ENCODE results near the gene CFAP90.

CFAP90 gene

DNA sequence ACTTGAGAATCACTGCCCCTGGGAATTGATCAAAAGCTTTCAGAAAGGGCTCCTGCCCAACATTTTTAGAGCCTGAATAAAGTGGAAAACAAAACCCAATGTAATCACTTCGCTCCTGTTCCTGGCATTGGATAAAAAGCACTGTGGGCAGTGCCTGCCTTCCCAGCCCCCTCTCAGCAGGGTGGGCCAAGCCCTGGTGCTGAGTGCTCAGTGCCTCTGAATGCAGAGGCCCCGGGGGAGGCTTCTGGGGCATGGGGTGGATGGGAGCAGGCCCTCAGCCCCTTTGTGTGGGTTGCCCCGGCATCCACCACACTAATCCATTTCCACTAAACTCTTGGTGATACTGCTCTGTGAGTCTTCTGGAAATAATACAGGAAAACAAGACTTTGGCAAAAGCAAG lies 55.6 kb downstream of the CFAP90 start:
- no peaks in the 10 kb centered on the region for H3K79me2 ChIP-seq (ENCODE audit: low read length)
- no peaks in the 10 kb centered on the region for H4K20me1 ChIP-seq (ENCODE audit: insufficient read depth, low read length)
- no peaks in the 10 kb centered on the region for H3K9me3 ChIP-seq (ENCODE audit: insufficient read depth, low read length)
- no peak overlapping the region for H3K9ac ChIP-seq (ENCODE audit: low read length)
- H3K27me3 ChIP-seq (ENCODE audit: low read depth, low read length) = no peaks in the 10 kb centered on the region
- H3K4me3 ChIP-seq (ENCODE audit: low read length) = no peak overlapping the region
- H3K36me3 ChIP-seq (replicated peaks; ENCODE audit: low read depth, low read length) = no peaks in the 10 kb centered on the region
- no peaks in the 10 kb centered on the region for H3K4me1 ChIP-seq (ENCODE audit: low read length)
- TF ChIP-seq EZH2phosphoT487 (IDR thresholded peaks at IDR 0.05; ENCODE audit: low read depth) (no peak), CTCF (IDR thresholded peaks at IDR 0.05; ENCODE audit: low read depth, low read length) (no peak)
- no peak overlapping the region for H3K27ac ChIP-seq (ENCODE audit: low read length)
- H2AFZ ChIP-seq (ENCODE audit: low read depth, low read length) = no peak overlapping the region
- no peak overlapping the region for H3K4me2 ChIP-seq (ENCODE audit: low read length)

DNA sequence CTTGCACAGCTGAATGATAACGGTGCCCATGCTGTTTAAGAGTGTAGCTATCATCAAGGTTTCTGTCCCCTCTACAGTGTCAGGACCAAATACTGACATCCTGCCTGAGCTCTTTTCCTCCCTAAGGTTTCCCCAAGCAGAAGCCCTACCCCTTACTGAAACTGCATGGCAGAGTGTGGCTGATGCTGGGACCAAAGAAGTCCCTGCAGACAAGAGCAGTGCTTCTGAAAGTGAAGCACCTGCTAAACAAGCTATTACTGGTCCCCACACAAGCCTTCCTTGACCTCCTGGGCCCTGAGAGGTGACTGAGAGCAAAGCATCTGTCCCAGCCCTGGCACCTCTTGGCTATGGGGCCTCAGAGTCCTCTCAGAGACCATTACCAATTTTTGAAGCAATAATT lies 56.1 kb downstream of the CFAP90 start:
- Histone ChIP-seq H3K27ac (ENCODE audit: low read length) (no peak overlapping the region), H3K36me3 (replicated peaks; ENCODE audit: low read depth, low read length) (no peaks in the 10 kb centered on the region), H3K4me2 (ENCODE audit: low read length) (no peak overlapping the region), H3K4me1 (ENCODE audit: low read length) (no peaks in the 10 kb centered on the region), H3K27me3 (ENCODE audit: low read depth, low read length) (no peaks in the 10 kb centered on the region), H3K4me3 (ENCODE audit: low read length) (no peak overlapping the region), H3K9ac (ENCODE audit: low read length) (no peak overlapping the region), H2AFZ (ENCODE audit: low read depth, low read length) (no peak overlapping the region), H3K9me3 (ENCODE audit: insufficient read depth, low read length) (no peaks in the 10 kb centered on the region), H3K79me2 (ENCODE audit: low read length) (no peaks in the 10 kb centered on the region), H4K20me1 (ENCODE audit: insufficient read depth, low read length) (no peaks in the 10 kb centered on the region)
- TF ChIP-seq CTCF (IDR thresholded peaks at IDR 0.05; ENCODE audit: low read depth, low read length) (no peak), EZH2phosphoT487 (IDR thresholded peaks at IDR 0.05; ENCODE audit: low read depth) (no peak)

DNA sequence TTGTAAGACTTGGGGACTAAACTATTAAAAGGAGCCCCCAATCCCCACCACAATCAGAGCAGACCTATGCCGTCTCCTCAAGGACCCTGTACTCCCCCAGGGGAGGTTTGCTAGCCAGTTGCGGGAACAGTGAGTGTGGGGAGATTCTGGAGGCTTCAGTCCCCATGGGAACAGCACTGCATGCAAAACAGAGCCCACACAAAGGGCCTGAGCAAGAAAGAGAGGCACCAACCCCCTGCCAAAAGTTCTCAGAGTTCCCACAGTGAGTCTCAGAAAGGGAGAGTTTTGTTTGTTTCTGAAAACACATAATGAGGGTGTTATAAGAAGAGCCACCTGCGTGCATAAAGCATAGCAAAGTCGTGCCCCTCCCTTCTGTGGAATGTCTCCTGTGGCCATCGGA lies 56.6 kb downstream of the CFAP90 start:
- no peaks in the 10 kb centered on the region for H3K27me3 ChIP-seq (ENCODE audit: low read depth, low read length)
- H3K4me2 ChIP-seq (ENCODE audit: low read length) = no peak overlapping the region
- no peak overlapping the region for H3K4me3 ChIP-seq (ENCODE audit: low read length)
- H3K36me3 ChIP-seq (replicated peaks; ENCODE audit: low read depth, low read length) = no peaks in the 10 kb centered on the region
- no peaks in the 10 kb centered on the region for H3K79me2 ChIP-seq (ENCODE audit: low read length)
- TF ChIP-seq CTCF (IDR thresholded peaks at IDR 0.05; ENCODE audit: low read depth, low read length) (no peak), EZH2phosphoT487 (IDR thresholded peaks at IDR 0.05; ENCODE audit: low read depth) (no peak)
- H3K4me1 ChIP-seq (ENCODE audit: low read length) = no peaks in the 10 kb centered on the region
- no peak overlapping the region for H3K9ac ChIP-seq (ENCODE audit: low read length)
- H4K20me1 ChIP-seq (ENCODE audit: insufficient read depth, low read length) = no peaks in the 10 kb centered on the region
- H3K9me3 ChIP-seq (ENCODE audit: insufficient read depth, low read length) = no peaks in the 10 kb centered on the region
- H2AFZ ChIP-seq (ENCODE audit: low read depth, low read length) = no peak overlapping the region
- no peak overlapping the region for H3K27ac ChIP-seq (ENCODE audit: low read length)

DNA sequence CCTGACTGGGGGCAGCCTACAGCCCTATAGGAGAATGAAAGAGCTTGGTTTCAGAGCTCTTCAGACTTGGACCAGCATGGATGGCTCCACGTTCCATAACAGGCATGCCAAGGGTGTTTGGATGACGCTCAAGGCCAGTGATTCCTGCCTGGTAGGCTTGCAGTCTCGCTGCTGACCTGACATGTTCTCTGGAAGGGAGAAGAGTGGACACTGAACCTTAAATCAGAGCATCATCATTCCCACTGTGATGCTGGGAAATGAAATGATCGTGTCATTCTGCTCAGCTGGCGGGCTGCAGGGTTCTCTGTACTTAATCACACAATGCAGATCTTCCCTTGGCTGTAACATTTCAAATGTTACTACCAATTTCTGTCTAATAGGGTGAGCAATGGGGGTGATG lies 57.0 kb downstream of the CFAP90 start:
- Histone ChIP-seq H4K20me1 (ENCODE audit: insufficient read depth, low read length) (no peaks in the 10 kb centered on the region), H3K9me3 (ENCODE audit: insufficient read depth, low read length) (no peaks in the 10 kb centered on the region), H3K4me2 (ENCODE audit: low read length) (no peak overlapping the region), H3K79me2 (ENCODE audit: low read length) (no peaks in the 10 kb centered on the region), H3K9ac (ENCODE audit: low read length) (no peak overlapping the region), H3K27ac (ENCODE audit: low read length) (no peak overlapping the region), H3K36me3 (replicated peaks; ENCODE audit: low read depth, low read length) (no peaks in the 10 kb centered on the region), H2AFZ (ENCODE audit: low read depth, low read length) (no peak overlapping the region), H3K4me1 (ENCODE audit: low read length) (no peaks in the 10 kb centered on the region), H3K4me3 (ENCODE audit: low read length) (no peak overlapping the region), H3K27me3 (ENCODE audit: low read depth, low read length) (no peaks in the 10 kb centered on the region)
- TF ChIP-seq EZH2phosphoT487 (IDR thresholded peaks at IDR 0.05; ENCODE audit: low read depth) (no peak), CTCF (IDR thresholded peaks at IDR 0.05; ENCODE audit: low read depth, low read length) (no peak)

Data from OCI-LY3 (cell line).